OCI-LY3 (cell line): Measurements from ENCODE around the gene TPX2.
"Not testable (repeated sequence)": the region's sequence is repeated elsewhere in the genome, so short reads cannot be mapped to it uniquely, and the experiment has no call there.

Experiments
- H2AFZ ChIP-seq: fragments of 200-600, 300-600 bp; shearing (Covaris generic); 2 replicates; pipeline ENCODE4 v1.6.0; 2014; ENCODE audit warnings: antibody characterized with exemption, low read depth, low read length
- H3K27ac ChIP-seq: fragments of 200-600, 300-600 bp; sonication (generic); 2 replicates; pipeline ENCODE4 v1.5.1; 2014; ENCODE audit warnings: mild to moderate bottlenecking, low read length, moderate library complexity, mixed read lengths
- H3K27me3 ChIP-seq: fragments of 200-600, 300-600 bp; sonication (generic); 2 replicates; pipeline ENCODE4 v1.6.1; 2014; ENCODE audit warnings: low read depth, low read length, mixed read lengths
- H3K36me3 ChIP-seq: fragments of 200-600, 300-600 bp; sonication (generic); replicated peaks from 2 replicates; pipeline ENCODE3; 2014; ENCODE audit warnings: low read depth, low read length, mixed read lengths
- H3K4me1 ChIP-seq: fragments of 300-600, 200-600 bp; sonication (generic); 2 replicates; pipeline ENCODE4 v1.6.1; 2014; ENCODE audit warnings: low read length, mixed read lengths
- H3K4me2 ChIP-seq: fragments of 200-600, 300-600 bp; sonication (generic); 2 replicates; pipeline ENCODE4 v1.6.1; 2014; ENCODE audit warnings: low read length, mixed read lengths
- H3K4me3 ChIP-seq: fragments of 300-600, 200-600 bp; sonication (generic); 2 replicates; pipeline ENCODE4 v1.5.1; 2014; ENCODE audit warnings: antibody characterized with exemption, mild to moderate bottlenecking, low read length, moderate library complexity
- H3K79me2 ChIP-seq: fragments of 300-600, 200-600 bp; shearing (Covaris generic); 2 replicates; pipeline ENCODE4 v1.6.1; 2014; ENCODE audit warnings: mild to moderate bottlenecking, low read length, mixed read lengths
- H3K9ac ChIP-seq: fragments of 300-600, 200-600 bp; shearing (Covaris generic); 2 replicates; pipeline ENCODE4 v1.6.0; 2014; ENCODE audit warnings: mild to moderate bottlenecking, low read length, moderate library complexity
- H3K9me3 ChIP-seq: fragments of 200-600, 300-600 bp; shearing (Covaris generic); 2 replicates; pipeline ENCODE4 v1.6.1; 2014; ENCODE audit warnings: low read length, mixed read lengths; ENCODE audit not compliant: insufficient read depth
- H4K20me1 ChIP-seq: fragments of 200-600, 300-600 bp; sonication (generic); 2 replicates; pipeline ENCODE4 v1.6.1; 2016; ENCODE audit warnings: low read length, mixed read lengths; ENCODE audit not compliant: insufficient read depth
- CTCF ChIP-seq: fragments of 200-600, 300-600 bp; sonication (generic); IDR thresholded peaks from 2 replicates; pipeline ENCODE4 v1.5.1; 2014; ENCODE audit warnings: antibody characterized with exemption, low read length, low read depth
- EZH2phosphoT487 ChIP-seq: fragments of 200-600 bp; shearing (Covaris generic); IDR thresholded peaks from 2 replicates; pipeline ENCODE4 v1.6.1; 2018; ENCODE audit warnings: antibody characterized with exemption, mixed run types, low read depth

Gene TPX2

GRCh38 chr20:31827059-31827458, 88.0 kb downstream of the TPX2 start:
- 0 out of 2 replicates have a peak, but pooled peaks cover 3% of the 10 kb centered on the region for H3K4me1 ChIP-seq
- no peaks in the 10 kb centered on the region for H3K79me2 ChIP-seq
- TF ChIP-seq EZH2phosphoT487 = no peak
- TF ChIP-seq CTCF = no peak
- H3K9ac ChIP-seq = no peak overlapping the region
- H3K4me3 ChIP-seq = no peak overlapping the region
- no peak overlapping the region for H3K4me2 ChIP-seq
- H3K36me3 ChIP-seq = no peaks in the 10 kb centered on the region
- no peaks in the 10 kb centered on the region for H3K27me3 ChIP-seq
- no peaks in the 10 kb centered on the region for H3K9me3 ChIP-seq
- H3K27ac ChIP-seq = no peak overlapping the region
- H4K20me1 ChIP-seq = no peaks in the 10 kb centered on the region
- H2AFZ ChIP-seq = no peak overlapping the region

- not testable (repeated sequence) for H3K27me3 ChIP-seq, H4K20me1 ChIP-seq, H3K9ac ChIP-seq, H3K9me3 ChIP-seq, H2AFZ ChIP-seq, H3K36me3 ChIP-seq, H3K27ac ChIP-seq, H3K4me1 ChIP-seq, H3K4me3 ChIP-seq, H3K4me2 ChIP-seq, H3K79me2 ChIP-seq
Observed at GRCh38 chr20:31828016-31828415, 88.9 kb downstream of the TPX2 start.

GRCh38 chr20:31829731-31830130, 90.6 kb downstream of the TPX2 start:
- no peaks in the 10 kb centered on the region for H3K9me3 ChIP-seq
- TF ChIP-seq EZH2phosphoT487 (no peak), CTCF (no peak)
- H3K27ac ChIP-seq = no peak overlapping the region
- H3K9ac ChIP-seq = no peak overlapping the region
- H2AFZ ChIP-seq = no peak overlapping the region
- H3K27me3 ChIP-seq = no peaks in the 10 kb centered on the region
- H3K36me3 ChIP-seq = no peaks in the 10 kb centered on the region
- no peaks in the 10 kb centered on the region for H4K20me1 ChIP-seq
- no peaks in the 10 kb centered on the region for H3K4me1 ChIP-seq
- no peaks in the 10 kb centered on the region for H3K79me2 ChIP-seq
- no peak overlapping the region for H3K4me2 ChIP-seq
- no peak overlapping the region for H3K4me3 ChIP-seq

- Histone ChIP-seq H3K4me3 (no peak overlapping the region), H3K4me2 (no peak overlapping the region), H3K9me3 (no peaks in the 10 kb centered on the region), H3K27me3 (no peaks in the 10 kb centered on the region), H3K4me1 (no peaks in the 10 kb centered on the region), H3K79me2 (no peaks in the 10 kb centered on the region), H3K36me3 (no peaks in the 10 kb centered on the region), H3K27ac (no peak overlapping the region), H3K9ac (no peak overlapping the region), H4K20me1 (no peaks in the 10 kb centered on the region), H2AFZ (no peak overlapping the region)
- no peak for TF ChIP-seq EZH2phosphoT487
- no peak for TF ChIP-seq CTCF
Observed at GRCh38 chr20:31830406-31830981, 91.4 kb downstream of the TPX2 start.

- H3K27ac ChIP-seq = no peak overlapping the region
- H3K36me3 ChIP-seq = no peaks in the 10 kb centered on the region
- H3K9me3 ChIP-seq = no peaks in the 10 kb centered on the region
- no peak overlapping the region for H3K9ac ChIP-seq
- H4K20me1 ChIP-seq = no peaks in the 10 kb centered on the region
- peaks cover 4% of the 10 kb centered on the region for H3K4me1 ChIP-seq
- H3K4me3 ChIP-seq = no peak overlapping the region
- H2AFZ ChIP-seq = no peak overlapping the region
- H3K79me2 ChIP-seq = no peaks in the 10 kb centered on the region
- TF ChIP-seq CTCF = no peak
- TF ChIP-seq EZH2phosphoT487 = no peak
- H3K4me2 ChIP-seq = no peak overlapping the region
- no peaks in the 10 kb centered on the region for H3K27me3 ChIP-seq
Observed at GRCh38 chr20:31831211-31831610, 92.1 kb downstream of the TPX2 start.
